ENCODE results near the gene NAXD.

NAXD gene

GRCh38 chr13:110618167-110618566 is 2.8 kb downstream of the NAXD start:
- H3K4me3 ChIP-seq (ENCODE audit: low read depth, low read length) = no peak overlapping the region
- ChIA-PET POLR2A (no interaction called here), CTCF (interaction anchor here (0.7 to 5.5 kb wide), 12 partner anchors 9 to 397 kb away, joined by 3 to 32 read pairs (median 4); no protein-coding TSS in a partner anchor)
- peak; percentile 50 for TF ChIP-seq CTCF (IDR thresholded peaks at IDR 0.05; ENCODE audit: insufficient read depth, low read length, missing control alignments)
- DNase-seq (ENCODE audit: low read depth, low spot score) = no peak

- DNase-seq (ENCODE audit: low read depth, low spot score) = no peak
- ChIA-PET POLR2A (no interaction called here), CTCF (interaction anchor here (0.7 to 5.5 kb wide), 11 partner anchors 9 to 398 kb away, joined by 3 to 32 read pairs (median 4); no protein-coding TSS in a partner anchor)
These were observed 3.4 kb downstream of the NAXD start for GRCh38 chr13:110618780-110619179.

GRCh38 chr13:110620596-110620995 is 5.3 kb downstream of the NAXD start:
- ChIA-PET CTCF (interaction anchor here (0.8 to 5.5 kb wide), 4 partner anchors 18 to 197 kb away, joined by 3 to 32 read pairs (median 4); no protein-coding TSS in a partner anchor), POLR2A (interaction anchor here (0.6 kb wide), 1 partner anchor 101 kb away, joined by 3 read pairs; no protein-coding TSS in a partner anchor)
- H3K4me3 ChIP-seq (ENCODE audit: low read depth, low read length) = no peak overlapping the region
- DNase-seq (ENCODE audit: low read depth, low spot score) = no peak
- TF ChIP-seq CTCF (IDR thresholded peaks at IDR 0.05; ENCODE audit: insufficient read depth, low read length, missing control alignments) = no peak

More at GRCh38 chr13:110618780-110619179, 3.4 kb downstream of the NAXD start:
- no peak overlapping the region for H3K4me3 ChIP-seq (ENCODE audit: low read depth, low read length)
- TF ChIP-seq CTCF (IDR thresholded peaks at IDR 0.05; ENCODE audit: insufficient read depth, low read length, missing control alignments) = no peak

- ChIA-PET POLR2A (no interaction called here), CTCF (interaction anchor here (1.6 kb wide), 1 partner anchor 31 kb away, joined by 5 read pairs; no protein-coding TSS in a partner anchor)
- TF ChIP-seq CTCF (IDR thresholded peaks at IDR 0.05; ENCODE audit: insufficient read depth, low read length, missing control alignments) = no peak
- H3K4me3 ChIP-seq (ENCODE audit: low read depth, low read length) = no peak overlapping the region
- DNase-seq (ENCODE audit: low read depth, low spot score) = no peak
These were observed 9.7 kb downstream of the NAXD start for GRCh38 chr13:110624766-110625756.

- POLR2A ChIA-PET = no interaction called here
- CTCF ChIA-PET = no interaction called here
These were observed 10.5 kb downstream of the NAXD start for GRCh38 chr13:110625771-110626321.

More at GRCh38 chr13:110625771-110626321, 10.5 kb downstream of the NAXD start:
- no peak for DNase-seq (ENCODE audit: low read depth, low spot score)
- H3K4me3 ChIP-seq (ENCODE audit: low read depth, low read length) = no peak overlapping the region
- no peak for TF ChIP-seq CTCF (IDR thresholded peaks at IDR 0.05; ENCODE audit: insufficient read depth, low read length, missing control alignments)

Data from AG04449 (cell line).